GM19395 (cell line): ENCODE measurements around the gene KCNRG.
"Not testable (repeated sequence)": the region's sequence is repeated elsewhere in the genome, so short reads cannot be mapped to it uniquely, and the experiment has no call there.

Experiments used
- ATAC-seq: cut with Tn5 transposase; IDR thresholded peaks from one replicate; pipeline ENCODE4 v1.9.1; 2021; ENCODE audit warnings: mild to moderate bottlenecking, moderate library complexity; ENCODE audit not compliant: unreplicated experiment

KCNRG gene

DNA sequence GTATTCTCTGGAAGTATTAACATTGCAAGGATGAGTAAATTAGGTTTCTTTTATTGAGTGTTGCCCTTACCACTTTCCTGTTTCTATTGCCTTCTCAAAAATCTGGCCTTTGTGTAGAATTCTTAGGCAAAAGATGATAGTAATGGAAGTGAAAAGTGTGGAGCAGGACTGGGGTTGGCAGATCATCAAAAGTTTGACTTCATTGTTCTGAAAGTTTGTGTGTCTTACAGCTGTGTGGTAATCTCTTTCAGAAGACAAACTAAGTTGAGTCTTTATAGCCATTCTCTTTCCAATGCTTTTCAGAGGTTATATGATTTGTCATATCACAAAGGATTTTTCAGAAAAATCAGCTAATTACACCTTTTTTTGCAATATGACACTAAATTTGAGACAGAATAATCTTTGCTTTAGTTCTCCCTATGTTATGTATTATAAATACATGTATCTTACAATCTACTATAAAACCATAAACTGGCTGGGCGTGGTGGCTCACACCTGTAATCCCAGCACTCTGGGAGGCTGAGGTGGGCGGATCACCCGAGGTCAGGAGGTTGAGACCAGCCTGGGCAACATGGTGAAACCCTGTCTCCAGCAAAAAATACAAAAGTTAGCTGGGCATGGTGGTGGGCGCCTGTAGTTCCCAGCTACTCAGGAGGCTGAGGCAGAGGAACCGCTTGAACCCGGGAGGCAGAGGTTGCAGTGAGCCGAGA, 8.7 kb upstream of the KCNRG start:
- no peak for ATAC-seq

DNA sequence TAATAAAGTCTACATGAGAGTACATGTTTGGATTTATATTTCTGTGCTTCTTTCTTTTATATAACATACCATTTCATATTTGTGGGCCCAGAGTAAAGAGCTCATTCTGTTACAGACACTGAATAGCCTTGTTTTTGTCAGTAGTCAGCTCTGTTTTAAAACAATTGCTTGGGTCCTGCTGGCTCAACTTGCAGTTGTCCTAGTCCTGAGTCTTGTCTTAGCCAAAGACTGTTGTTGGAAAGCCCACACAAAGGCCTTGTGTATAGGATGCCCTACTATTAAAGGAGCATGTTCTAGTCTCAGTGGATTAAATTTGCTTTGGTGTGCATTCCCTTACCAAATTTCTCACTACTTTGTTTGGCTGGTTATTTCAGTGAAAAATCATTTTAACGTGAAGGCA, 3.8 kb upstream of the KCNRG start:
- ATAC-seq = no peak

DNA sequence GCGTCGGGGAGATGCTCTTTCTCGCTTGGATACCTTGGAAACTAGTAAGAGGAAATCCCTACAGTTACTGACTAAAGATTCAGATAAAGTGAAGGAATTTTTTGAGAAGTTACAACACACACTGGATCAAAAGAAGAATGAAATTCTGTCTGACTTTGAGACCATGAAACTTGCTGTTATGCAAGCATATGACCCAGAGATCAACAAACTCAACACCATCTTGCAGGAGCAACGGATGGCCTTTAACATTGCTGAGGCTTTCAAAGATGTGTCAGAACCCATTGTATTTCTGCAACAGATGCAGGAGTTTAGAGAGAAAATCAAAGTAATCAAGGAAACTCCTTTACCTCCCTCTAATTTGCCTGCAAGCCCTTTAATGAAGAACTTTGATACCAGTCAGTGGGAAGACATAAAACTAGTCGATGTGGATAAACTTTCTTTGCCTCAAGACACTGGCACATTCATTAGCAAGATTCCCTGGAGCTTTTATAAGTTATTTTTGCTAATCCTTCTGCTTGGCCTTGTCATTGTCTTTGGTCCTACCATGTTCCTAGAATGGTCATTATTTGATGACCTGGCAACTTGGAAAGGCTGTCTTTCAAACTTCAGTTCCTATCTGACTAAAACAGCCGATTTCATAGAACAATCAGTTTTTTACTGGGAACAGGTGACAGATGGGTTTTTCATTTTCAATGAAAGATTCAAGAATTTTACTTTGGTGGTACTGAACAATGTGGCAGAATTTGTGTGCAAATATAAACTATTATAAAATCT, 2.7 kb upstream of the KCNRG start:
- no peak for ATAC-seq

DNA sequence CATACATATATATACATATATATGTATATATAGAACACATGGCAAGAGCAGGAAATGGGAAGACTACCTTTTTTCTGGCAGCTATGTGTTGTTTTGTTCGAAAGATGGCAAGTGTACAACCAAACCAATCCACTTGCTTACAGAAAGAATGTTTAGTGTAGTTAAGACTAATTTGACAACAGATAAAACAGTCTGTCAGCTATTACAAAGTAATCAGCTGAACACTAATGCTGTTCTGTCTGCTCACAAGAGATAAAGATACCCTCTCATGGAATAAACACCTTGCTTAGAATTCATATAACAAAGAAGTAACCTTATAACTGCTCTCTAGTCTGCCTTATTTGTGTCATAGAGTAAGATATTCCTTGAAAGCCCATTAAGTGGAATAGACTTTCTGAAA, 858 bp upstream of the KCNRG start:
- no peak for ATAC-seq

DNA sequence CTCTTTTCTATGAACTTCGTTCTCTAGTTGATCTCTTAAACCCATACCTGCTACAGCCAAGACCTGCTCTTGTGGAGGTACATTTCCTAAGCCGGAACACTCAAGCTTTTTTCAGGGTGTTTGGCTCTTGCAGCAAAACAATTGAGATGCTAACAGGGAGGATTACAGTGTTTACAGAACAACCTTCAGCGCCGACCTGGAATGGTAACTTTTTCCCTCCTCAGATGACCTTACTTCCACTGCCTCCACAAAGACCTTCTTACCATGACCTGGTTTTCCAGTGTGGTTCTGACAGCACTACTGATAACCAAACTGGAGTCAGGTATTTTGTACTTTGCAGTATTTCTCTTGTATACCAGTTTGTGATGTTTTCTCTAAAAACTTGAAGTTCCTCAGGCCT, 506 bp downstream of the KCNRG start:
- no peak for ATAC-seq

DNA sequence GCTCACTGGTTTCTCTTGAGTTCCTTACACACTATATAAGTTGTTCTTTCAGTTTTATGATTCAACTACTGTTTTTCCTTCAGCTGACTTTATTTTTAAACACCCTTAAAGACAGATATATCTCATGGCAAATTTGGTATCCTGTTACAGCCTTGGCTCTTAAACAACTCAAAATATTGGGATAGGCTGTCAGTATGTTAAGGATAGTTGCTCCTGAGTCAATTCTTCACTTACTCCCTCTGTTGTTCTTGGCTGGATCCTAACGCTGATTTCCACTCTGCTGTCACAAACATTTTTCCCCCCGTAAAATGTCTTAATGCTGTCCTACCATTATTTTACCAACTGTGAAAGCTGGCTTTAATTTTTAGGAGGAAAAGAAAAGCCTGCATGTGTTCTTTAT, 1.2 kb downstream of the KCNRG start:
- ATAC-seq = no peak

DNA sequence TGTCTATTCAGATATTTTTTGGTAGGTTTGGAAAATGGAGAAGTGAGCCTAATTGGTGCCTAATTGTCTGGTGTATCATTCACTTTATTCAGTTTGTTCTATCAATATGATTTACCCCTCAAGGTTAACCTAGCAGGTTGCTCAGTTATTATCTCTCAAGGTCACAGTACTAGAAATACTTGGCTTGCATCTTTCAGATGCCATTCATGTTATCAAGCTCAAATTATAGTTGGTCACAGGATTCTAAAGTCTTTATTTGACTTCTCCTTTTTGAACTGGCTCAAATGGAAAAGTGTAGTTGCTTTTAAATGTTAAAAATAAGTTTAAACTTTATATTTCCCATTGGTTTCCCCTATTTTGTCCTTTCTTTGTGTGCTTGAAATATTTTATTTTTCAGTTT, 2.6 kb downstream of the KCNRG start:
- no peak for ATAC-seq

DNA sequence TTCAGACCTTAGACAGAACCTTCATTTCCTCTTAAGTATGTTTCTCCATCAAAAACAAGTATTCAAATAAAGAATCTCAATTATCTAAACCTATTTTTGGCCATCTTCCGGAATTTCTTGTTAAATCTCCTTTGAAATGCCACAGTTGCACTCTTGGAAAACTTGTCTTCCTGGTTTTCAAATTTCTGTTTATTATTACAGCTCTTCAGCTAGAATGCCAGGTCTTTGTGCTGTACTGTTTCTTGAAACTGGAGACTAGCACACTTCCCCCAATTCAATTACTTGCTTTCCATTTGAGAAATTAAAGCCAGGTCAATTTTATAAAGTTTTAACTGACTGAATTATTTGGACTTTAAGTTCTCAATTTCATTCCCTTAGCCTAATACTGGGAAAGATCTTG, 10.2 kb downstream of the KCNRG start:
- ATAC-seq = no peak

DNA sequence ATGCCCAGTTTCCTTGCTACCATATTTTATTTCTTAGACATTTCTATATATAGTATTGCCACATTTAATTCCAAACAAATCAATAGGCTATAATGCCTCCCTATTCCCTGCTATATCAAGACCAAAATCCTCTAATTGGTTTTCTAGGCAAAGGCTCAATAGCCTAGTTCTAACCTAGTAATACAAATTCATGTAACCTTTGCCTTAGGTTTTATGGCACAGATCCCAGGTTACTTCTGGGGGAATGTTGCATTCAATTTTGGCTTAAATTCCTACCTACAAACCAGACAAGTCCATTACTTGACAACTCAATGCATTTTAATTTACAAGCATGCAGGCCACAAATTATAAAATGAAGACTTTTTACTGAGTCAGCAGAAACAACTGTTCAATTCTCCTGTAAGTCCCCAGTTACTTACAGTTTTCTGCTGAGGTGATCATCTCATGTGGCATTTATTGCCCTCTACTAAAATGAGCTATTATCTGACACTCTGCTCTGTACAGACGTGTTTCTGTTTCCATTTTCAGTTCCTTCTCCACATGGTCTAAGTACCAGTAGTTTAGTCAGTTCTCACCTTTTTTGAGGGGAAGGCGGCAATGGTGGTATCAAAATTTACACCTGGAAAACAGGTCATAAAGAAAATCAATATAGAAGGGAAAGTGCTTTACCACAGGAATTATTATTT, 11.7 kb downstream of the KCNRG start:
- peak; percentile 100 for ATAC-seq

DNA sequence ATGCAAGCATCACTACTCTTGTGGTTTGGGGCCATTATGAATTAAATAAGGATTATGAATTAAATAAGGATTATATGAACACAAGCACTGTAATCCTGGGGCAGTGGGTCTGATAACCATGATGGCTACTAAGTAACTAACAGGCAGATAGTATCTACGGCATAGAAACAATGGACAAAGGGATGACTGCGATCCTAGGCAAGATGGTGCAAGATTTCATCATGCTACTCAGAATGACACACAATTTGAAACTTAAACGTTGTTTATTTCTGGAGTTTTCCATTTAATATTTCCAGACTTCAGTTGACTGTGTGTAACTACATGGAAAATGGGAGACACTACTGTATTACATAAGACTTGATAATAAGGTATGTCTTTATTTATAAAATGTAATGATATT, 15.1 kb downstream of the KCNRG start:
- ATAC-seq = no peak

DNA sequence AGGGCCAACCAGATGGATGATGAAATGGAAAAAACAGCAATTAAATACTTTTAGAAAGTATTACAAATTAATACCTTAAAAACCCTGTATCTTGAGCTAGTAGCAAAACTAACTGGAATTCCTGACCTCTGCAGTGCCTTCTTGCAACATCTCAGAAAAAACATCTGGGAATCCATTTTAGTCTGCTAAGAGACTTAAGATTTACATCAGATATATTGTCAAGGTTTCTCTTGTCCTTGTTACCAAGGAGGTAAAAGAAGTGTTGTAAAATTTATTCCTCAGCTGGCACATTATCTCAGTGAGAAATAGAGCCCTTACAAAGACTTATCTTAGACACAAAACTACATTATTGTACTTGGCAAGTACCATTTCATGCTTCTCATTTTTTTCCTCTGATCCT, 18.5 kb downstream of the KCNRG start:
- ATAC-seq = no peak

DNA sequence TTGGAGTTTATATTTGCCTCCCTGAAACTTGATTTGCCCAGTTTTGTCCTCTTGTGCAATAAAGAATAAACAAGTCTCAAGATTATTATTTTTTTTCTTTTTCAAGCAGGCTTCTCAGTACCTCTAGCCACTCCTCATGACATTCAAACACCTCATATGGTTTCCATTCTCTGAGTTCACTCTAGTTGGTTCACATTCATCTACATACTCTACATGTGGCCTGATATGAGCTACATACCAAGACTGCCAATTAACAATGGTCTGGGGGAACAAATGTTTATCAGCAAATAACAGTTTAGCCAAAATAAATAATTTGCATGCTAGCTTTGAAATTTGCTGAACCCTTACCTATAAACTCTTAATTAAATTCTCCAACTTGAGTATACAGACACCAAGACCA, 22.5 kb downstream of the KCNRG start:
- no peak for ATAC-seq

DNA sequence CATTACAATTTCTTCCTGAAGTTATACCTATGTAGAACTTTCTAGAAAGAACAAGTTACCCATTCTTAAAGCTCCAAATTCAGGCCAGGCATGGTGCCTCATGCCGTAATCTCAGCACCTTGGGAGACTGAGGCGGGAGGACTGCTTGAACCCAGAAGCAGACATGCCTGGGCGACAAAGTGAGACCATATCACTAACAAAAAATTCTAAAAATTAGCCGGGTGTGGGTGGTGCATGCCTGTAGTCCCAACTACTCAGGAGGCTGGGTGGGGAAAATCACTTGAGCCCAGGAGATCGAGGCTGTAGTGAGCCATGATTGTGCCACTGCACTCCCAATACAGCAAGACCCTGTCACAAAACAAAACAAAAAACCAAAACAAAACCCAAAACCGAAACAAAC, 23.0 kb downstream of the KCNRG start:
- no peak for ATAC-seq

DNA sequence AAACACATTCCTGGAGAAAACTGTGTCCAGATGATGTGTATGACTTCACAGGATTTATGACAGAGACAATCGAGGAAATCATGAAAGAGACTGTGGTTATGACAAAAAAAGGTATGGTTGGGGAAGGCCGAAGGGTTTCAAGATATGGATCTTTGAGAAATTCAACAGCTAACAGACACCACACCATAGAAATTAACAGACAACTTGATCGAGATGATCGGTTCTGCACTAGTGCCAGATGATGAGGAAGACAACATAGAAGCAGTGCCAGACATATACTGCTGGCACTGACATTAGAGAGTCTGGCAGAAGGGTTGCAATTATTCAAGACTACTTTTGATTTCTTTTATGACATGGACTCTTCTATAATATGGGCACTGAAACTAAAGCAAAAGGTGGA, 37.2 kb downstream of the KCNRG start:
- ATAC-seq = no peak

DNA sequence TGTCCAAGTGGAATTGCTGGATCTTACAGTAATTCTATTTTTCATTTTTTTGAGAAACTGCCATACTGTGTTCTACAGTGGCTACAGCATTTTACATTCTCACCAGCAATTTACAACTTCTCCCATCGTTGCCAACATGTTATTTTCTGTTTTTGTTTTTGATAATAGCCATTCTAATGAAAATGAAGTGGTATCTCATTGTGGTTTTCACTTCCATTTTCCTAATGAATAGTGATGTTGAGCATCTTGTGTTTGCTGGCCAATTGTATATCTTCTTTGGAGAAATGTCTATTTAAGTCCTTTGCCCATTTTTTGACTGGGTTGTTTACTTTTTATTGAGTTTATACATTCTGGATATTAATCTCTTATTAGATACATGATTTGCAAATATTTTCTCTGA, 38.6 kb downstream of the KCNRG start:
- ATAC-seq = no peak

DNA sequence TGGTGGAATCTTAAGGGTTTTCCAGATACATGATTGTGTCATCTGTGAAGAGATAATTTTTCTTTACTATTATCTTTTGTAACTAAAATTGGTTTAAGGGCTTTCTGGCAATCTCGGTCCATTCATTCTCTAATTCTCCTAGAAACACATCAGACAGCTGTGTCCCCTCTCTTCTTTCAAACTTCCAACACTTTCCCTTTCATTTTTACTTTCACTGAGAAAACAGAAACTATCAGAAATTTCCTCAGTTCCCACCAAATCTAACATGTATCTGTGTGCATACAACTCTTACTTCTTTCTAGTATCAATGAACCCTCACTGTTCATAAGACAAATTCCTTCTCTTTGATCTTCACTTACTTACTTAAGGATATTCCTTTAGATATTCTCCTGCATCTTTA, 40.2 kb downstream of the KCNRG start:
- ATAC-seq = no peak

DNA sequence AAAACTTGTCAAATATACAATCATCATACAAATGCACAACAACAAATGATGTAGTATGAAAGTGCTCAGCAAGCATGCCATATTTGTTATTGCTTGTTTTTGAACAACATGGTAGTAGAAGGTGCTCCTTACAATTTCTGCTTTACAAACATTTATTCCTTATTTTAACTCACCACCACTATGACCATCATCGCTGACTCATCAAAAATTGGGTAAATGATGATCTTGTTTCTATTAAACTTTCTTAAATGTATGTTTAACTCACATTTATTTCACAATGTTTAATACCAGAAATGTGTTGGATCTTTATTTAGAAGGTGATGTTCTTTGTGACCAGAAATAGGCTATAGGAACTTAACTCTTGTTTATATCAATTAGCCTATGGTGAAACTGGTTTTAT, 45.5 kb downstream of the KCNRG start:
- no peak for ATAC-seq

DNA sequence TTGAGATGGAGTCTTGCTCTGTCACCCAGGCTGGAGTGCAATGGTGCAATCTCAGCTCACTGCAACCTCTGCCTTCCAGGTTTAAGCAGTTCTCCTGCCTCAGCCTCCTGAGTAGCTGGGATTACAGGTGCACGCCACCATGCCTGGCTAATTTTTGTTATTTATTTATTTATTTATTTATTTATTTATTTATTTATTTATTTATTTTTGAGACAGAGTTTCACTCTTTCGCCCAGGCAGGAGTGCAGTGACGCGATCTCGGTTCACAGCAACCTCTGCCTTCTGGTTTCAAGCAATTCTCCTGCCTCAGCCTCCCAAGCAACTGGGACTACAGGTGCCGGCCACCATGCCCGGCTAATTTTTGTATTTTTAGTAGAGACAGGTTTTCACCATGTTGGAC, 47.1 kb downstream of the KCNRG start:
- ATAC-seq = not testable (repeated sequence)

DNA sequence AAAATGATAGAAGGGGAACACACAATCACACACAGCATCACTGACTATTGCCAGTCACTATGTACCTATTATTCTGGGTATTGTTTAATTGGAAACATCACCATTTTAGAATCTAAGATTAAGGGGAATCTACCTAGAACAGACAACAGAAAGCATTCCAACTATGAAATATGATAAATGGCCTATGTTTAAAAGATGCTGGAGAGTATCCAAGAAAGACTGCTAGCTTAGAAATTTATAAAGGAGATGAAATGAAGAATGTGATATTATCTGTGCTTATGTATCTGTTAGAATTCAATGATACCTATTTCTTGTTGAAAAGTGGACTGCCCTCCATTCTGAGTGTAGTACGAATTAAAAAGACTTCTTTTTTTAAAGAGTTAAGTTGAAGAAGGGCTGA, 50.5 kb downstream of the KCNRG start:
- ATAC-seq = no peak

DNA sequence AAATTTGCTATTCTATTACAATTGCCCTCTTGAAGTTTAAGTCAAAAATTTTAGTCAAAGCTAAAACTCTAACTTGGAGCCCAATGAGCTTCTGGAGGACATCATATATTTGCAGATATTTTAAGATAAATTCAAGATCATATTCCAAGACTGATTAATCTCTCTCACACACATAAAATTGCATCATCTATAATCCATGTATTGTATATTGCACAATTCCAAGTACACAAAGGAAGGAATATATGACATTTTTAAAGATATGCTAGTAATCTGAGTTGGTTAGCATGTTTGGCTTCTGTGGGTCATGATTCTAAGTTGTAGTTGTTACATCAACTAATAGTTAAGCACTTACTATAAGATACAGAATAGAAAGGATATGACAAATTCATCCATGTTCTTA, 53.3 kb downstream of the KCNRG start:
- ATAC-seq = no peak

DNA sequence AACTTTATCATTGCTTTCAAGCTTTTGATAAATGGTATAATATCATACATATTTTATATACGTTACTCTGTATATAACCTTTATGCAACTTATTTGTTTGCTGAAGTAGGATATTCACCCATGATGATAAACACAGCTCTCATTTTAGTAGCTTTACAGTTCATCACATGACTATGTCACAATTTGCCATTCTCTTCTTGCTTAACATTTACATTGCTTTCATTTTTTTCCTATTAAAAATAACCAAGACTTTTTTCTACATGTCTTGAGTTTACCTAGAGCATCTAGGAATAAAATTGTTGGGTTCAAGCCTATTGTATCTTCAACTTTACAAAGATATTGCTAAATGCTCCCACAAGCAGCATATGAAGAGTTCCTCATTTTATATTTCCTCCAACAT, 54.0 kb downstream of the KCNRG start:
- no peak for ATAC-seq

DNA sequence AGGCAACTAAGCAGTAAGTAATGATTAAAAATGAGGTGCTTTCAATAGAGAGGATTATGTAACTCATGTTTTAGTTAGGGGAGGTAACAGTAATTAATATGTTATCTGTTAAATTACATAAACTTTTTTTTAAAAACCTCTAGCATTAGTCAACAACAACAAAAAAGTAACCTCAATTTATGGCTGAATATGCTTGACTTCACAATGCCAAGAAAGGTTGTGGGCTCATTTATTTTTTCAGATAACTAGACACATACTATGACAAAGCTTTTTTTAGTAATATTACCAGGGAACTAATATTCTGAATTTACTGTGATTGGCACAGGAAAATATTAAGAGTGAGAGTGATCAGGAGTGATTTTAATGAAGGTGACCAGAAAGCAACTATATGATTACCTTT, 54.9 kb downstream of the KCNRG start:
- ATAC-seq = no peak
